Midbrain (tissue), 1 donor: ENCODE results near the gene BLMH.

ENCODE experiments used
- DNase-seq: peaks from one replicate; lab custom pipeline; 2025; lab: John Stamatoyannopoulos, UW

Gene BLMH

GRCh38 chr17:30304778-30305177 is 13.0 kb upstream of the BLMH start:
- DNase-seq: no peak

GRCh38 chr17:30302241-30302640 is 10.5 kb upstream of the BLMH start:
- no peak for DNase-seq

- no peak for DNase-seq
Observed at GRCh38 chr17:30300818-30301217, 9.1 kb upstream of the BLMH start.

GRCh38 chr17:30299000-30299399 is 7.3 kb upstream of the BLMH start:
- DNase-seq: no peak

GRCh38 chr17:30297715-30298114 is 6.0 kb upstream of the BLMH start:
- DNase-seq: no peak

- no peak for DNase-seq
Observed at GRCh38 chr17:30296499-30297080, 4.8 kb upstream of the BLMH start.

- DNase-seq: peak; percentile 31
Observed at GRCh38 chr17:30292286-30292858, 628 bp upstream of the BLMH start.

GRCh38 chr17:30290696-30291542 is 825 bp downstream of the BLMH start:
- peak; percentile 13 for DNase-seq

GRCh38 chr17:30290077-30290476 is 1.7 kb downstream of the BLMH start:
- DNase-seq: no peak

- DNase-seq: no peak
Observed at GRCh38 chr17:30279156-30279555, 12.6 kb downstream of the BLMH start.

GRCh38 chr17:30278032-30278431 is 13.7 kb downstream of the BLMH start:
- DNase-seq: no peak

GRCh38 chr17:30275911-30276310 is 15.8 kb downstream of the BLMH start:
- no peak for DNase-seq

GRCh38 chr17:30274887-30275286 is 16.9 kb downstream of the BLMH start:
- DNase-seq: no peak

GRCh38 chr17:30273373-30273772 is 18.4 kb downstream of the BLMH start:
- no peak for DNase-seq

GRCh38 chr17:30271102-30271501 is 20.6 kb downstream of the BLMH start:
- DNase-seq: no peak

- DNase-seq: no peak
Observed at GRCh38 chr17:30267625-30268024, 24.1 kb downstream of the BLMH start.

GRCh38 chr17:30263552-30264333 is 28.0 kb downstream of the BLMH start:
- no peak for DNase-seq

- no peak for DNase-seq
Observed at GRCh38 chr17:30256756-30257506, 34.8 kb downstream of the BLMH start.

- DNase-seq: no peak
Observed at GRCh38 chr17:30254150-30254549, 37.6 kb downstream of the BLMH start.

- no peak for DNase-seq
Observed at GRCh38 chr17:30253312-30253711, 38.4 kb downstream of the BLMH start.

GRCh38 chr17:30251931-30252330 is 39.8 kb downstream of the BLMH start:
- DNase-seq: no peak

GRCh38 chr17:30249460-30249859 is 42.3 kb downstream of the BLMH start:
- no peak for DNase-seq
